Common myeloid progenitor, CD34-positive (primary cell): ENCODE results near the gene BCL2L13.
"Not testable (repeated sequence)": the region's sequence is repeated elsewhere in the genome, so short reads cannot be mapped to it uniquely, and the experiment has no call there.

Source experiments
- CTCF ChIA-PET: fragments of 350-600 bp; sonication (Branson Sonifier 250); formaldehyde crosslinking; loops from one replicate; lab custom pipeline; 2021; ENCODE audit warnings: antibody characterized with exemption; lab: Charles Lee
- POLR2A ChIA-PET: fragments of 350-600 bp; sonication (Branson Sonifier 250); formaldehyde crosslinking; loops from one replicate; lab custom pipeline; 2021; ENCODE audit warnings: antibody characterized with exemption; lab: Charles Lee
- DNase-seq, 3 donors: peaks; one replicate each; pipeline versions ENCODE4 v3.0.0 to v3.0.0-alpha.2; 2013
- H3K27ac ChIP-seq, 2 experiments: 1 replicate in 1 of 2; 2 replicates in 1 of 2; pipeline ENCODE4 v1.7.0; 2013; ENCODE audit warnings: inconsistent platforms in 2 of 2, low read length in 2 of 2, mild to moderate bottlenecking in 2 of 2, low read depth in 1 of 2, moderate library complexity in 1 of 2; ENCODE audit not compliant: severe bottlenecking in 2 of 2, insufficient read depth in 1 of 2, poor library complexity in 1 of 2
- H3K27me3 ChIP-seq, 5 experiments: replicated peaks in 2 of 5; 1 replicate in 3 of 5; 2 replicates in 2 of 5; pipeline versions ENCODE4 v1.6.1 to v1.7.0; 2013; ENCODE audit warnings: low read length in 4 of 5, mild to moderate bottlenecking in 2 of 5, moderate library complexity in 2 of 5, inconsistent platforms in 1 of 5; ENCODE audit not compliant: insufficient read depth in 5 of 5, control insufficient read depth in 4 of 5
- H3K36me3 ChIP-seq, 4 experiments: 1 replicate in 2 of 4; 2 replicates in 2 of 4; pipeline versions ENCODE4 v1.6.1 to v1.7.0; 2013; ENCODE audit warnings: low read length in 3 of 4, control low read depth in 1 of 4, mild to moderate bottlenecking in 1 of 4; ENCODE audit not compliant: control insufficient read depth in 4 of 4, insufficient read depth in 4 of 4
- H3K4me1 ChIP-seq, 4 experiments: 1 replicate in 3 of 4; 2 replicates in 1 of 4; pipeline versions ENCODE4 v1.6.1 to v1.7.1; 2013; ENCODE audit warnings: low read length in 3 of 4, mild to moderate bottlenecking in 3 of 4, control low read depth in 1 of 4, inconsistent platforms in 1 of 4, moderate library complexity in 1 of 4; ENCODE audit not compliant: control insufficient read depth in 4 of 4, insufficient read depth in 4 of 4; ENCODE audit errors: control extremely low read depth in 1 of 4
- H3K4me3 ChIP-seq, 7 experiments: 1 replicate in 4 of 7; 2 replicates in 3 of 7; pipeline versions ENCODE4 v1.5.1 to v1.7.0; 2013; ENCODE audit warnings: mild to moderate bottlenecking in 7 of 7, low read length in 6 of 7, moderate library complexity in 6 of 7, inconsistent platforms in 2 of 7, low read depth in 2 of 7, control low read depth in 1 of 7; ENCODE audit not compliant: insufficient read depth in 4 of 7, control insufficient read depth in 1 of 7; ENCODE audit errors: extremely low read depth in 1 of 7
- H3K9me3 ChIP-seq, 5 experiments: 1 replicate in 4 of 5; 2 replicates in 1 of 5; pipeline versions ENCODE4 v1.6.1 to v1.7.1; 2013; ENCODE audit warnings: low read length in 4 of 5, mild to moderate bottlenecking in 2 of 5, inconsistent platforms in 1 of 5, low read depth in 1 of 5, moderate library complexity in 1 of 5; ENCODE audit not compliant: control insufficient read depth in 4 of 5, insufficient read depth in 2 of 5; ENCODE audit errors: control extremely low read depth in 1 of 5
- WGBS: methylation state at CpG from one replicate; pipeline ENCODE4 v1.1.5; 2013; ENCODE audit not compliant: insufficient coverage; 5-methylcytosine and 5-hydroxymethylcytosine counted together

The BCL2L13 gene

DNA sequence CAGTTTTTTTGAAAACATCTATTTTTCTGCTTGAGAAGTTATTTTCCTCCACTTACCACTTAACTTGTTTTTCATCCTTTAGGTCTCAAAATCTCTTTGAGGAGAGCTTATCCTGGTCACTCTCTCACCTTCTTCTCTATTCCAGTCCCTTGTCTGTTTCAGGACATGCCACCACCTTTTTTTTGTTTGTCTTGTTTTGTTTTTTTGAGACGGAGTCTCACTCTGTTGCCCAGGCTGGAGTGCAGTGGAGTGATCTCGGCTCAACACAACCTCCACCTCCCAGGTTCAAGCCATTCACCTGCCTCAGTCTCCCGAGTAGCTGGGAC is 4.6 kb upstream of the BCL2L13 start:
- Histone ChIP-seq H3K4me3 (no peak overlapping the region), H3K36me3 (no peaks in the 10 kb centered on the region), H3K4me1 (peaks cover 5 to 17% (median 15%) of the 10 kb centered on the region in 4 experiments), H3K9me3 (no peaks in the 10 kb centered on the region), H3K27ac (peak overlapping the region in 1 of 2 experiments; percentile 73), H3K27me3 (no peaks in the 10 kb centered on the region)
- no peak for DNase-seq
- ChIA-PET CTCF (no interaction called here), POLR2A (interaction anchor here (0.6 kb wide), 1 partner anchor 121 kb away, joined by 6 read pairs; no protein-coding TSS in a partner anchor)
- 80% methylated on average over 1 of the region's 3 CpGs for WGBS

DNA sequence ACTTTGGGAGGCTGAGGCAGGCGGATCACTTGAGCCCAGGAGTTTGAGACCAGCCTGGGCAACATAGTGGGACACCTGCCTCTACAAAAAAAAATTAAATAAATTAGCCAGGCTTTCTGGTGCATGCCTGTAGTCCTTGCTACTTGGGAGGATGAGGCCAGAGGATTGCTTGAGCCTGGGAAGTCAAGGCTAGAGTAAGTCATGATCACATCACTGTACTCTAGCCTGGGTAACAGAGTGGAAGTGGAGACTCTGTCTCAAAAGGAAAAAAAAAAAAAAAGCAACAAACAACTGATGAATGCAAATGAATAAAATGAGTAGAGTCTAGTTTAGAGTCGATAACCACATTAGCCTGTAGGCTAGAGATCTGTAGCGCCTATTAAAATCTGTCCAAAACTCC is 3.9 kb upstream of the BCL2L13 start:
- DNase-seq = no peak
- POLR2A ChIA-PET = no interaction called here
- Histone ChIP-seq H3K27ac (no peak overlapping the region), H3K27me3 (no peaks in the 10 kb centered on the region), H3K4me3 (no peak overlapping the region), H3K36me3 (no peaks in the 10 kb centered on the region), H3K9me3 (no peaks in the 10 kb centered on the region), H3K4me1 (peaks cover 6 to 18% (median 15%) of the 10 kb centered on the region in 4 experiments)
- CTCF ChIA-PET = no interaction called here
- WGBS = 80% methylated on average over 2 of the region's 3 CpGs

DNA sequence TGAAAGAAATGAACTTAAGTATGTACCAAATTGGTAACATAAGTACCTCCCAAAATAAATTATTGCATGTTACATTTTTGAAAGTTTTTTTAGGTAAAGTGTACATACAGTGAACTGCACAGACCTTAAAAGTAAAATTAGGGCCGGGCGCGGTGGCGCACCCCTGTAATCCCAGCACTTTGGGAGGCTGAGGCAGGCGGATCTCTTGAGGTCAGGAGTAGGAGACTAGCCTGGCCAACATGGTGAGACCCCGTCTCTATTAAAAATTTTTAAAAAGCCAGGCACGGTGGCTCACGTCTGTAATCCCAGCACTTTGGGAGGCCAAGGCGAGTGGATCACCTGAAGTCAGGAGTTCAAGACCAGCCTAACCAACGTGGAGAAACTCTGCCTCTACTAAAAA is 1.7 kb upstream of the BCL2L13 start:
- POLR2A ChIA-PET, H3K27ac ChIP-seq: not testable (repeated sequence)
- WGBS = 91% methylated on average over 5 of the region's 10 CpGs

DNA sequence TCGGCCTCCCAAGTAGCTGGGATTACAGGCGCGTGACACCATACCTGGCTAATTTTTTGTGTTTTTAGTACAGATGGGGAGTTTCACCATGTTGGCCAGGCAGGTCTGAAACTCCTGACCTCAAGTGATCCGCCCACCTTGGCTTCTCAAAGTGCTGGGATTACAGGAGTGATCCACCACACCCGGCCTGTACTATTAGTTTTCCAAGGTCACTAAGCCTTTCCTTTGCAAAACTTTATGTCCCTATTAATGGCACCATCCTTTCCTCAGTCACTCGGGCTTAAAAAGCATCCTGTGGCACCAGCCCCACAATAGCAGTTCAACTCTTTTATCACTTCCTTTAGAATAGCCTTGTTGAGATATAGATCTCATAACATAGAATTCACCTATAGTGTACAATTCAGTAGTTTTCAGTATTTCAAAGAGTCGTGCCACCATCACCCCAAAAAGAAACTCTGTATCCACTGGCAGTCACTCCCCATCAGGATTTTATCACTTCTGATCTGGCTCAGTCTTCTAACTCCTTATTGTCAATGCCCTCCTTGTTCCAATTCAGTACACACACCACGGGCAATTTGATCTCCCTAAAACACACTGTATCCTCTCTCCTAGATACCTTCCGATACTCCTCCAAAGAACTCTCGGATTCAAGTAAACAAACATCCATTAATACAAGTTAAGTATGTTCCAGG is 921 bp upstream of the BCL2L13 start:
- H3K9me3 ChIP-seq = no peaks in the 10 kb centered on the region
- H3K4me3 ChIP-seq = peak overlapping the region; percentile 61 to 99 (median 97)
- ChIA-PET POLR2A (interaction anchor here (2.2 kb wide), 1 partner anchor 144 kb away, joined by 5 read pairs; no protein-coding TSS in a partner anchor), CTCF (interaction anchor here (0.6 kb wide), 1 partner anchor 87 kb away, joined by 3 read pairs; no protein-coding TSS in a partner anchor)
- H3K27ac ChIP-seq = peak overlapping the region; percentile 99 to 100
- WGBS = 72% methylated on average over 7 of the region's 10 CpGs
- H3K36me3 ChIP-seq = peaks cover 0 to 5% (median 0%) of the 10 kb centered on the region in 4 experiments
- H3K27me3 ChIP-seq = no peaks in the 10 kb centered on the region
- peaks cover 6 to 25% (median 18%) of the 10 kb centered on the region in 4 experiments for H3K4me1 ChIP-seq
- DNase-seq = no peak

More for the DNA sequence above, 1.7 kb upstream of the BCL2L13 start:
- not testable (repeated sequence) for H3K27me3 ChIP-seq, H3K4me3 ChIP-seq, DNase-seq, H3K9me3 ChIP-seq, H3K36me3 ChIP-seq
- peaks cover 6 to 25% (median 18%) of the 10 kb centered on the region in 4 experiments for H3K4me1 ChIP-seq
- CTCF ChIA-PET = interaction anchor here (0.6 kb wide), 1 partner anchor 34 kb away, joined by 3 read pairs; no protein-coding TSS in a partner anchor

DNA sequence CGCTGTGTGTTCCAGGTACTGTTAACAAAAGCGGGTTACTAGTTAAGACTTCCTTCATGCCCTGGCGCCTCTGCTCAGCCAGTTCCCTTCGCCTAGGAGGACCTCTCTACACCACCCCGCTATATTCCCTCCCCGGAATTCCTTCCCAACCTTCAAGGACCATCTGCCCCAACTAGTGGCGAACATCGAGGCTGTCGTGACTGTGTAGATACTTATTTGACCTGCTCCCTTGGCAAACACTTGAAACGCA is 450 bp upstream of the BCL2L13 start:
- Histone ChIP-seq H3K27ac (peak overlapping the region; percentile 99 to 100), H3K4me3 (peak overlapping the region; percentile 61 to 99 (median 97)), H3K9me3 (no peaks in the 10 kb centered on the region), H3K4me1 (peaks cover 6 to 25% (median 18%) of the 10 kb centered on the region in 4 experiments), H3K27me3 (no peaks in the 10 kb centered on the region), H3K36me3 (peaks cover 0 to 5% (median 0%) of the 10 kb centered on the region in 4 experiments)
- CTCF ChIA-PET = no interaction called here
- DNase-seq = peak in 1 of 3 donors; percentile 77
- POLR2A ChIA-PET = interaction anchor here (2.2 kb wide), 1 partner anchor 143 kb away, joined by 5 read pairs; no protein-coding TSS in a partner anchor
- WGBS = 0% methylated on average over 7 of the region's 10 CpGs

DNA sequence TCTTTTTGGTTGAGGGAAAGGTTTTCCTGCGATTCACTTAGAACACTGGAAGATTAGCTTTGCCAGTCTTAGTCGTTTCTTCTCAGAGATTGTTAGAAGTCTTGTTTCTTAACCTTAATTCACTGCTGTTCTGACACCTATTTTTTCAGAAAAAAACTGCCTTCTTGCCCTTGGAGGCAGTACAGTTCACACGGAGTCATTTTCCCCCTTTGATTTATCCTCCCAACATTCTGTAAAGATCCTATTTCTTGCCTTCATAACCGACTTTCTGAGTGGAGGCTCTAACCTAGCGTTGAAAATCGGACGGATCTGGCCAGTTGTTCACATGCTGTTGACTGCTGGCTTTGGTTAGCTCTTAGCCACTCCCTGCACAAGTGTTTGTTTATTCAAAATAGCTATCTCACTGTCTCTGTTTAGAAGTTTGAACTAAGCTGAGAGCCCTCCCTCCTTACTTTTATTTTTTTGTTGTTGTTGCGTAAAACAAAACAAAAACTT is 737 bp downstream of the BCL2L13 start:
- Histone ChIP-seq H3K36me3 (peaks cover 0 to 5% (median 0%) of the 10 kb centered on the region in 4 experiments), H3K9me3 (no peaks in the 10 kb centered on the region), H3K27ac (peak overlapping the region; percentile 99 to 100), H3K4me3 (peak overlapping the region; percentile 61 to 99 (median 97)), H3K27me3 (no peaks in the 10 kb centered on the region), H3K4me1 (peaks cover 6 to 25% (median 17%) of the 10 kb centered on the region in 4 experiments)
- ChIA-PET POLR2A (interaction anchor here (0.7 to 2.2 kb wide), 6 partner anchors 9 to 142 kb away, joined by 3 to 7 read pairs (median 4); no protein-coding TSS in a partner anchor), CTCF (interaction anchor here (1.1 to 1.4 kb wide), 2 partner anchors 33 to 103 kb away, joined by 4 read pairs; no protein-coding TSS in a partner anchor)
- peak; percentile 44 to 74 (median 61) for DNase-seq
- WGBS = 0% methylated on average over 5 of the region's 8 CpGs

DNA sequence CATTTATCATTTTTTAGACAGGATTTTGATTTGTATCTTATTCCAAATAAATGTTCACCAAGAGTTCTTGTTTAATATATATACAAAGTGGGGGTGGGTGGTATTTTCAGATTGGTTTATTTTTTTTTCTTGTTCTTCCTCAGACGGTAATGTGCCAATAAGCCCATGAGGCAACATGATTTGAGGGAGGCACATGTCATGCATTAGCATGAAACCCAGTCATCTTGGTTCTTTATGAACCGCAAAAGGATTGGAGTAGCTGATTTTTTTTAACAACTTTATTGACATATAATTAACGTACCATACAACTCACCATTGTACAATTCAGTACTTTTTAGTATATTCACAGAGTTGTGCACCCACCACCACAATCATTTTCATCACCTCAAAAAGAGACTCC is 2.7 kb downstream of the BCL2L13 start:
- no peak overlapping the region for H3K4me3 ChIP-seq
- DNase-seq = no peak
- H3K27ac ChIP-seq = no peak overlapping the region
- ChIA-PET CTCF (no interaction called here), POLR2A (no interaction called here)
- H3K27me3 ChIP-seq = no peaks in the 10 kb centered on the region
- 72% methylated on average over 2 of the region's 3 CpGs for WGBS
- peaks cover 0 to 5% (median 0%) of the 10 kb centered on the region in 4 experiments for H3K36me3 ChIP-seq
- peaks cover 6 to 25% (median 17%) of the 10 kb centered on the region in 4 experiments for H3K4me1 ChIP-seq
- H3K9me3 ChIP-seq = no peaks in the 10 kb centered on the region
